Measurements from ENCODE around the gene FAM222A.

DNA sequence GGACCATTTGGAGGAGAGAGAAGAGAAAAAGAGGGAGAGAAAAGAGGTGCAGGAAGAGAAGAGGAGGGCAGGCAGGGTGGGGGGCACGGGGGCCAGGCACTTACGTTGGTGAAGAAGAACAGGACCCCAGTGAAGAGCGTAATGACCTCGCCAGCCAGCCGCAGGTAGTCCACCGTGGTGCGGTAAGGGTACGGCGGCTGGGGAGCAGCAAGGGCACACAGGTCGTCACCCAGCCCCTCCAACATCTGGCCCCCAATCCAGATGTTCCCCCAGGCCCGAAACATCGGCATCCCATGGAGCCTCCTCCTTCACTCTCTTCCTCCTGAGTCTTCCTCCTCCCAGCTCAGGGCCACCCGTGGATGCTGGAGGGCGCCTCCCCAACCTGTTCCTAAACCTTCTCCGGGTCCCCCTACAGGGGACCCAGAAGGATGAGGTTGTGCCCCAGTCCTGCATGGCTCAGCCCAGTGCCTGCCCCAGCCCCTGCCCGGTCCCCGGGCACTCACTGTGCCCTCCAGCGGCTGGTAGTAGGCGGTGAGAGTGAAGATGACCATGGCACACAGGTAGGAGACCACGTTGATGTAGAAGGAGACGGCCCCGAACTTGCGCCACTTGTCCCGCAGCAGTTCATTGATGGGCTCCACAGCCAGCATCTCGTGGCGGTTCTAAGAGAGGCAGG, 80.3 kb downstream of the FAM222A start:
- TF ChIP-seq POLR2AphosphoS5 (IDR thresholded peaks at IDR 0.05), result no peak
- TF ChIP-seq, protein P1, sequence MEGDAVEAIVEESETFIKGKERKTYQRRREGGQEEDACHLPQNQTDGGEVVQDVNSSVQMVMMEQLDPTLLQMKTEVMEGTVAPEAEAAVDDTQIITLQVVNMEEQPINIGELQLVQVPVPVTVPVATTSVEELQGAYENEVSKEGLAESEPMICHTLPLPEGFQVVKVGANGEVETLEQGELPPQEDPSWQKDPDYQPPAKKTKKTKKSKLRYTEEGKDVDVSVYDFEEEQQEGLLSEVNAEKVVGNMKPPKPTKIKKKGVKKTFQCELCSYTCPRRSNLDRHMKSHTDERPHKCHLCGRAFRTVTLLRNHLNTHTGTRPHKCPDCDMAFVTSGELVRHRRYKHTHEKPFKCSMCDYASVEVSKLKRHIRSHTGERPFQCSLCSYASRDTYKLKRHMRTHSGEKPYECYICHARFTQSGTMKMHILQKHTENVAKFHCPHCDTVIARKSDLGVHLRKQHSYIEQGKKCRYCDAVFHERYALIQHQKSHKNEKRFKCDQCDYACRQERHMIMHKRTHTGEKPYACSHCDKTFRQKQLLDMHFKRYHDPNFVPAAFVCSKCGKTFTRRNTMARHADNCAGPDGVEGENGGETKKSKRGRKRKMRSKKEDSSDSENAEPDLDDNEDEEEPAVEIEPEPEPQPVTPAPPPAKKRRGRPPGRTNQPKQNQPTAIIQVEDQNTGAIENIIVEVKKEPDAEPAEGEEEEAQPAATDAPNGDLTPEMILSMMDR (IDR thresholded peaks at IDR 0.05; ENCODE audit: poor library complexity, severe bottlenecking), result no peak
- TF ChIP-seq EP300 (conservative IDR thresholded peaks at IDR 0.05; ENCODE audit: poor library complexity, severe bottlenecking), result no peak
- TF ChIP-seq, protein P2, sequence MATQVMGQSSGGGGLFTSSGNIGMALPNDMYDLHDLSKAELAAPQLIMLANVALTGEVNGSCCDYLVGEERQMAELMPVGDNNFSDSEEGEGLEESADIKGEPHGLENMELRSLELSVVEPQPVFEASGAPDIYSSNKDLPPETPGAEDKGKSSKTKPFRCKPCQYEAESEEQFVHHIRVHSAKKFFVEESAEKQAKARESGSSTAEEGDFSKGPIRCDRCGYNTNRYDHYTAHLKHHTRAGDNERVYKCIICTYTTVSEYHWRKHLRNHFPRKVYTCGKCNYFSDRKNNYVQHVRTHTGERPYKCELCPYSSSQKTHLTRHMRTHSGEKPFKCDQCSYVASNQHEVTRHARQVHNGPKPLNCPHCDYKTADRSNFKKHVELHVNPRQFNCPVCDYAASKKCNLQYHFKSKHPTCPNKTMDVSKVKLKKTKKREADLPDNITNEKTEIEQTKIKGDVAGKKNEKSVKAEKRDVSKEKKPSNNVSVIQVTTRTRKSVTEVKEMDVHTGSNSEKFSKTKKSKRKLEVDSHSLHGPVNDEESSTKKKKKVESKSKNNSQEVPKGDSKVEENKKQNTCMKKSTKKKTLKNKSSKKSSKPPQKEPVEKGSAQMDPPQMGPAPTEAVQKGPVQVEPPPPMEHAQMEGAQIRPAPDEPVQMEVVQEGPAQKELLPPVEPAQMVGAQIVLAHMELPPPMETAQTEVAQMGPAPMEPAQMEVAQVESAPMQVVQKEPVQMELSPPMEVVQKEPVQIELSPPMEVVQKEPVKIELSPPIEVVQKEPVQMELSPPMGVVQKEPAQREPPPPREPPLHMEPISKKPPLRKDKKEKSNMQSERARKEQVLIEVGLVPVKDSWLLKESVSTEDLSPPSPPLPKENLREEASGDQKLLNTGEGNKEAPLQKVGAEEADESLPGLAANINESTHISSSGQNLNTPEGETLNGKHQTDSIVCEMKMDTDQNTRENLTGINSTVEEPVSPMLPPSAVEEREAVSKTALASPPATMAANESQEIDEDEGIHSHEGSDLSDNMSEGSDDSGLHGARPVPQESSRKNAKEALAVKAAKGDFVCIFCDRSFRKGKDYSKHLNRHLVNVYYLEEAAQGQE (IDR thresholded peaks at IDR 0.05; ENCODE audit: borderline replicate concordance), result no peak
- TF ChIP-seq TAF1 (IDR thresholded peaks at IDR 0.05; ENCODE audit: low read depth), result no peak

All from neural cell (in vitro differentiated cells).